Mucosa of stomach (tissue), 1 donor: ENCODE measurements around the gene ITPR3.

ENCODE experiments used
- H3K27me3 ChIP-seq: one replicate; pipeline ENCODE4 v1.7.0; 2013; ENCODE audit warnings: mild to moderate bottlenecking, low read length; ENCODE audit not compliant: control insufficient read depth, insufficient read depth
- H3K36me3 ChIP-seq: one replicate; pipeline ENCODE4 v1.7.0; 2013; ENCODE audit warnings: low read length; ENCODE audit not compliant: control insufficient read depth, insufficient read depth
- H3K4me1 ChIP-seq: one replicate; pipeline ENCODE4 v1.7.0; 2013; ENCODE audit warnings: mild to moderate bottlenecking, low read length; ENCODE audit not compliant: control insufficient read depth, insufficient read depth
- H3K4me3 ChIP-seq: one replicate; pipeline ENCODE4 v1.7.0; 2013; ENCODE audit warnings: low read length
- H3K9ac ChIP-seq: one replicate; pipeline ENCODE4 v1.7.0; 2013; ENCODE audit warnings: mild to moderate bottlenecking, low read length, moderate library complexity
- H3K9me3 ChIP-seq: one replicate; pipeline ENCODE4 v1.7.0; 2013; ENCODE audit warnings: mild to moderate bottlenecking, low read length, moderate library complexity; ENCODE audit not compliant: control insufficient read depth
- donor health status: Pancreatic carcinoma.

Gene ITPR3

DNA sequence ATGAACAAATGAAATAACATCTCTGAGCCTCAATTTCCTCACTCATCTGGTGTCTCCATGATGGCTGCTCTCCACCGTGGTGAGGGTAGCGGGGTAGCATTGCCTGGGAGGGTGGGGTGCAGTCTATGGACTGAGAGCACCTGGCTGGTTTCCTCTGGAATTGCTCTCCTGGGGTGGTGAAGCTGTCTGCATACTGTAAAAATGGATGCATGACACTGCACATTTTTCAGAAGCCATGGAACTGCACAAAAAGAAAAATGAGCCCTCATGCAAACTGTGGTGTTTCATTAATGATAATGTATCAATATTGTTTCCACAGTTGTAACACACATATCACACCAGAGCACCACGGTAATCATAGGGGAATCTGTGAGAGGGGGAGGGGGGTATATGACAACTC lies 12.1 kb upstream of the ITPR3 start:
- peaks cover 51% of the 10 kb centered on the region for H3K4me1 ChIP-seq

DNA sequence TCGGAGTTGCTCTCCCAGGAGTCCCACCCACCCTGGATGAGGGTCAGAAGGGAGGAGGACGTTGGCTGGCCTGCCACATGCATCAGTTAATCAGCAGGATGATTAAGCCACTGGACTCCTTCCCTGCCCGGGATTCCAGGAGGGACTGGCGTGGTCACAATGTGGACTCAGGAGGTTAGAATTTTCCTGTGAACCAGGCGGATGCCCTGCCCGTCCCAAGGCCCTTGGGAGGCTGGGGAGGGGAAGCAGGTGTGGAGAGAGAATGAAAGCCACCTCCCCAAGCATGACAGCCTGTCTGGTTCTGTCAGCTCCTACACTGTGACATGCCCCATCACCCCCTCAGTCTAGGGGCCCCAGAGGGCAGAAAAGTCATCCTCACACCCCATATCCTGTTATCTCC lies 11.6 kb upstream of the ITPR3 start:
- peaks cover 54% of the 10 kb centered on the region for H3K4me1 ChIP-seq

More for the DNA sequence above, 12.1 kb upstream of the ITPR3 start:
- H3K9ac ChIP-seq, result no peak overlapping the region
- no peaks in the 10 kb centered on the region for H3K27me3 ChIP-seq
- H3K36me3 ChIP-seq, result no peaks in the 10 kb centered on the region
- H3K9me3 ChIP-seq, result no peaks in the 10 kb centered on the region
- H3K4me3 ChIP-seq, result no peak overlapping the region

DNA sequence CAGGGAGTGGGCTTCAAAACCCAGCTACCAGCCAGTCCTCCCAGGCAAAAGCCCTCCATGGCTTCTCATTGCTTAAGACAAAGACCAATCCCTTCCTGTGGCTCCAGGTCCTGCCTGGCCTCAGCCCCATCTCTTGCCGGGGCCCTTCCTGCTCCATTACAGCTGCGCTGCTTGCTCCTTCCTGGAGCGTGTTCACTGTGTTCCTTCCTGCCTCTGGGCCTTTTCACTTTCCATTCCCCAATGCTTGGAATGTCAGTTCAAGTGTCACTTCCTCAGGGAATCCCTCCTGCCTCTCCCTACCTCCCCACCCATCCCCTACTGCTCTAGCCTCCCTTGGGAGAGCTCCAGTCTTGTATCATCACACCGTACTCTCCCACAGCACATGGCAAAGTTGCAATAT lies 11.1 kb upstream of the ITPR3 start:
- H3K4me3 ChIP-seq, result no peak overlapping the region
- no peaks in the 10 kb centered on the region for H3K36me3 ChIP-seq
- no peak overlapping the region for H3K9ac ChIP-seq
- peaks cover 54% of the 10 kb centered on the region for H3K4me1 ChIP-seq
- no peaks in the 10 kb centered on the region for H3K9me3 ChIP-seq
- H3K27me3 ChIP-seq, result no peaks in the 10 kb centered on the region

More for the DNA sequence above, 11.6 kb upstream of the ITPR3 start:
- Histone ChIP-seq H3K9me3 (no peaks in the 10 kb centered on the region), H3K9ac (no peak overlapping the region), H3K36me3 (no peaks in the 10 kb centered on the region), H3K27me3 (no peaks in the 10 kb centered on the region), H3K4me3 (no peak overlapping the region)

DNA sequence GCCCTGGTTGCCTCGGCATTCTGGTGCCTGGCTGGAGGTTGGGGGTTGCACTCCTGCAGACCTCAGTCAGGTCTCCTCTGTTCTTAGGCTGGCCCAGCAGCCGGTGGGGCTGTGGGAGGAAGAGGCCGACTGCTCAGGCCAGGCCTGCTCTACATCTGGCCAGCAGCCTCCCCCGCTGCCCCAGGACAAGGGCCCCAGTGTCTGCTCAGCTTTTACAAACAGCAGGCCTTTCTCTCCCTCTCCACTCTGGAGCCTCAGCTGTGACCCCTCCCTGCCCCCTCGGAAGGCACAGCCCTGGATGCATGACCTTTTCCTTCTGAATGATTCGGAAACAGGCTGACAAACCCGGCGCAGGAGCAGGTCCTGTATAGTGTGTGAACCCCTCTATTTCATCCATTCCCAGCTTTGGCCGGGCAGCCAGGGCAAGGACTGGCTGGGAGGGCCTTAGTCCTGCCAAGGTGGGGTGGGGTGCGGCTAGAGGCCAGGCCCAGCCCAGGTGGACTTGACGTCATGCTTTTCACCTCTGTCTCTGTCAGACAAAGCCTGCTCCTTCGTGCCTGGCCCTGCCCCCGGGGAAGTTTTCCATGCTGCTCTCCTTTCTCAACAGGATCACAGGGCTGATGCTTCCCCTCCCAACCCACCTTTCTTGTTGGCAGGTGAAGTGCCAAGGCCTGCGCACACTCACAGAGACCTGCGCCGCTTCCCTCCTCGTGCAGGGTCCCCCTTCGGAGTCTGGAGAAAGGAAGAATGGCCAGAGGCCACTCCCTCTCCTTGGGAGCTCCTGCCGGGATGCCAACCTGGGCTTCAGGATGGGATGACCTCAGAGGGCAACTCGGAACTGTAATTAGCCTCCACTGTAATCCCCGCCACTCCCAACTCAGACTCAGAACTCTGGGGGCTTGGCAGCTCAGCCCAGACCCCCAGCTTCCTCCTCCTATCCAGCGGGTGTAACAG lies 10.1 kb upstream of the ITPR3 start:
- Histone ChIP-seq H3K4me1 (peaks cover 54% of the 10 kb centered on the region), H3K27me3 (no peaks in the 10 kb centered on the region), H3K9ac (no peak overlapping the region), H3K4me3 (no peak overlapping the region), H3K36me3 (no peaks in the 10 kb centered on the region), H3K9me3 (no peaks in the 10 kb centered on the region)

DNA sequence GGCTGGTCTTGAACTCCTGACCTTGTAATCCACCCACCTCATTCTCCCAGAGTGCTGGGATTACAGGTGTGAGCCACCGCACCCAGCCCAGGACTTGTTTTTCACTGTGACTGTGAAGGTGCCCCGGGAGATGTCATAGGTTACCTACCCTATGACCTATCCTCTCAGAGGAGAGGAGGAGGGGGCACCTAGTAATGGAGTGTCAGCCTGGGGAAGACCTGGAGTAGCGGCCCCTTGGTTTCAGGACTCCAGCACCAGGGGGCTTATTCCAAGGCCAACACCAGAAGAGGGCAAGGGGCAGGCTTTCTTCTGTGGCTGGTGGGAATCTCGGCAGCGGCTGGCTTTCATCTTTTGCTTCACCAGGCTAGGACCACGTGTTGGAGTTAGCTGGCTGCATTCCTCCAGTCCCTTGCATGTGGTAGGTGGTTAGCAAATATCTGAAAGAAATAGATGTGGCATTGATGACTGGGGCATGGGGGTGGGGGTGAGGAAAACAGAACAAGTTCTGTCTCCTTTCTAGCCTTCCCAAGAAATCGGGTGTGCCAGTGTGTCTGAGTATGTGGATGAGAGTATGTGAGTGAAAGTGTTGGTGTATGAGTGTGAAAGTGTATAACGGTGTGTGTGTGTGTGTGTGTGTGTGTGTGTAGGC lies 7.9 kb upstream of the ITPR3 start:
- Histone ChIP-seq H3K4me3 (no peak overlapping the region), H3K9me3 (no peaks in the 10 kb centered on the region), H3K4me1 (peaks cover 48% of the 10 kb centered on the region), H3K9ac (no peak overlapping the region), H3K36me3 (no peaks in the 10 kb centered on the region), H3K27me3 (no peaks in the 10 kb centered on the region)

DNA sequence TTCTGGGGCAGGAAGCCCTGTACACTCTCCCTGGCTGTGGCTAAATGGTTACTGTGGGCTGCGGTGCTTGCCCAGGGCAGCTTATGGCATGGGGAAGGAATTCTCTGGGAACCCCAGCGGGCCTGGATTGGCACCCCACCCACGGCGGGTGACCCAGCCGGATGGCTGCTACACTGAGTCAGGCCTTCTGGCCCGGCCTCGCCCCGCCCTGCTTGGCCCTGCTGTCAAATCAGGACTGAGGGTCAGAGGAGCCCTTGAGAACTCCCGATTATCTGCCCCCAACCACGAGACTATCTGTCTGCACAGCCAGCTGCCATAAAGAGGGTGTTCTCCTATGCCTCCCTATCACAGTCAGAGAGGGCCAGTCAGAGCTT lies 7.3 kb upstream of the ITPR3 start:
- Histone ChIP-seq H3K27me3 (no peaks in the 10 kb centered on the region), H3K36me3 (no peaks in the 10 kb centered on the region), H3K9me3 (no peaks in the 10 kb centered on the region), H3K4me3 (no peak overlapping the region), H3K9ac (no peak overlapping the region), H3K4me1 (peaks cover 43% of the 10 kb centered on the region)

DNA sequence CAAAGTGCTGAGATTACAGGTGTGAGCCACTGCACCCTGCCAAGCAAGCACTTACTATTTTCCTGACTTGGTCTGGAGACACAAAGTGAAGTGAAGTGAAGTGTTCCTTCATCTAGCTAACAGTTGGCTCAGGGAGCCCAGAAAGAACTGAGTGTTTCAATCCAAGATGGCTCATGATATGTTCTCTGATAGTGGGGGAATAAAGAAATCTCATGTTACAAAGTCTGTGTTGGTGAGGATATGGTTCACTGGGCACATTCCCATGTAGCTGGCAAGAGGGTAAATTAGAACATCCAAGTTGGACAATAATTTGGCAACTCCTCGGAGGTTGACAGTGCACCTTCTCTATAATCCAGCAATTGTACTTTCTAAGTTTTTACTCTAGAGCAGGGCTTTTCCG lies 5.0 kb upstream of the ITPR3 start:
- no peaks in the 10 kb centered on the region for H3K9me3 ChIP-seq
- no peaks in the 10 kb centered on the region for H3K27me3 ChIP-seq
- no peak overlapping the region for H3K4me3 ChIP-seq
- H3K36me3 ChIP-seq, result no peaks in the 10 kb centered on the region
- no peak overlapping the region for H3K9ac ChIP-seq
- peaks cover 34% of the 10 kb centered on the region for H3K4me1 ChIP-seq

DNA sequence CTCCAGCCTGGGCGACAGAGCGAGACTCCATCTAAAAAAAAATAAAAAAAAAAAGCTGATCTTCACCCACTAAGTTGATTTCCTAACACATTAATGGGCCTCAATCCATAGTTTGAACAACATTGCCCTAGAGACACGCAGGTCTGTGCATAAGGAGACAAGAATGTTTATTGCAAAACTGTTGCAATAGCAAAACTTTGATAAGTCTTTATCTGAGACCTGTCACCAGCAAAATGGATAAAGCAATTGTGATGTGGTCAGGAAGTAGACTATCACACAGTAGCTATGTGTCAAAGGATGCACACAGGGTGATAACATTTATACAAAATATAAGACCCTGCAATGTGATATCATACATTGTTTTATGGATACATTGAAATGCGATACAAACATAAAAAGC lies 4.2 kb upstream of the ITPR3 start:
- no peak overlapping the region for H3K4me3 ChIP-seq
- H3K27me3 ChIP-seq, result no peaks in the 10 kb centered on the region
- H3K9me3 ChIP-seq, result no peaks in the 10 kb centered on the region
- peaks cover 28% of the 10 kb centered on the region for H3K4me1 ChIP-seq
- H3K9ac ChIP-seq, result no peak overlapping the region
- no peaks in the 10 kb centered on the region for H3K36me3 ChIP-seq

DNA sequence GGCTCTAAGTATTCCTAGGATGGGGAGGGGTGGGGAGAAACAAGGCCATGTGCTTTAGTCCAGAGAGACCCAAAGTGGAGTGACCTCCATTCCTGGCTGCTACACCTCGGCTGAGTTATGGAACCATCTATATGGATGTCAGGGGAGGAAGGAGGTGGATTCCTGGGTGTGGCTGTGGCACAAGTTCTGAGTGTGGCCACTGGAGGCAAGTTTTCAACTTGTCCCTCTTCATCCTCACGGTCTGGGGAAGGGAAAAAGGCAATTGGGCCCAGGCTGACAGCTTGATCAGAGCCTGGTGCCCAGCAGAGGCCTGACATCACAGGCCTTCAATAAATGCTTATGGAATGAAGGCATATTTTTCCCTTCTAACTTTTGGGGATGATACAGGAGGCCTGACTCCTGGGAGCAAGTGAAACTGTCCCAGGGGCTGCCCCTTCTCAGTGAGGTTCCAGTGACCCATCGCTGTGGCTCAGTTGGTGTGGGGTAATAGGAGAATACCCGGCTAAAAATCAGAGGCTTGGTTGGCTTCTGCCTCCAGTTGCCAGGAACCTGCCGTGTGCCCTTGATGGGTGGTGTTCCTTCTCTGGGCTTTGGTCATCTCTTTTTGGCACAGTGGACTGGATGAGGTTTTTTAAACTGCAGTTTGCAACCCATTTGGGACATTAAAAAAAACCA lies 1.8 kb upstream of the ITPR3 start:
- Histone ChIP-seq H3K4me1 (peaks cover 26% of the 10 kb centered on the region), H3K9ac (no peak overlapping the region), H3K9me3 (no peaks in the 10 kb centered on the region), H3K4me3 (no peak overlapping the region), H3K36me3 (no peaks in the 10 kb centered on the region), H3K27me3 (no peaks in the 10 kb centered on the region)

DNA sequence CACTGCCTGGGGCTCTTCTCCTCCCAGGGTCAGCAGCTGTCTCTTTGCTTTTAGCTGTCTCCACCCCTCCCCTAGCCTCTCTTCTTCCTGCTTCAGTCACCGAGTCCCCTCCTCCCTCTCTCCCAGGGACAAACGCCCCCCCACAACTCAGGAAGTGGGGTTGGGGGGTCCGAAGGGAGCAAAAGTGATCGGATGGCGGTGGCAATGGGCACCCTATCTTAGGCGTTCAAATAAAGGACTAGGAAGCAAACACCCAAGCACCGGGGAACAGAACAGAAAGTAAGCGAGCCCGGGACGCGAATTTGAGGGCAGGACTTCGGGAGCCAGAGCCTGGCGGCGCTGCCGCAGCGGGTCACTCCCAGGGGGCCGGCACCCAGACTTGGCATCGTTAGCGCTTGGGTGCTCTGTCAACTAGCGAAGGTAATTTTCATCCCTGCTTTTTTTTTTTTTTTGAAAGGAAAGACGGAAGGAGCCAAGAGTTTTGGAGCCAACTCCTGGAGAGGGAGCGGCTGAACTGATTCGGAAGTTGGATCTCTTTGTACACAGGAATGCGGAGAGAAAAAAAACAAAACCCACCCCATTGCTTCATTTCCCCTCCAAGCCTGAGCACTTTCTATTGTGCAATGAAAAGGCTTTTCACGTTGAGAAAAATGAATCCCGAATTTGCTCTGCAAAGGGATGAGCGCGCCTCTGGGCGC lies 815 bp upstream of the ITPR3 start:
- Histone ChIP-seq H3K9me3 (no peaks in the 10 kb centered on the region), H3K9ac (peak overlapping the region; percentile 79), H3K4me3 (peak overlapping the region; percentile 80), H3K4me1 (peaks cover 36% of the 10 kb centered on the region), H3K36me3 (no peaks in the 10 kb centered on the region), H3K27me3 (no peaks in the 10 kb centered on the region)

DNA sequence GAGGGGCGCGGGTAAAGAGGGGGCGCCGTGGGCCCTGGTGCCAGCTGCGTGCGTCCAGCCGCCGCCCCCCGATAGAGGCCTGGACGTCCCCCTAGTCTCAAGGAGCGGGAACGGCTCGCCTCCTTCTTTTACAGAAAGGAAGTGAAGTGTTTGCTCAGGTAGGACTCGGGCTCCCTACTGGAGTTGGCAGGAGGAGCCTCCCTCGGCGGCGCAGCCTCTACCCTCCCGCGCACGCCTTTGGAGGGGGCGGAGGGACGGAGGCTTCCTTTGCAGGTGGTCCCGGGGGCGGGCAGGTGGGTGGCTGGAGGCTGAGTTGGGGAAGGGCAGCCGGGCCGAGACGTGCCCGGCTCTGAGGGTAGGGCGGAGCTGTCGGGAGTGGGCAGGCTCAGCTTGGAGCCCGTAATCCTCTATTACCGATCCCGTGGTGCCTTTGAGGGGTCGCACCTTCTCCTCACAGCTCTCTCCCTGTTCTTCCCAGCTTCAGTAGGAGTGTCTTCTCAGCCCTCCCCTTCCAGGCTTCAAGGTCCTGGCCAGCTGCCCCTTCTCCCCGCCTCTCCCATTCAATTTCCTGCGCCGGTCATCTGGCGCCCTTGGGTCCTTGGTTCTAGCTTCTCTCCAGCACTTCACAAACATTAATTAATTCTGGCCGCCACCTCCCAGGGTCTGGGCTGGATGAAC lies 728 bp downstream of the ITPR3 start:
- Histone ChIP-seq H3K9me3 (no peaks in the 10 kb centered on the region), H3K4me1 (peaks cover 49% of the 10 kb centered on the region), H3K36me3 (no peaks in the 10 kb centered on the region), H3K27me3 (no peaks in the 10 kb centered on the region), H3K9ac (peak overlapping the region; percentile 99), H3K4me3 (peak overlapping the region; percentile 87)
